Measurements from ENCODE around the gene CMTR1.
"Not testable (repeated sequence)": the region's sequence is repeated elsewhere in the genome, so short reads cannot be mapped to it uniquely, and the experiment has no call there.

The CMTR1 gene, protein sequence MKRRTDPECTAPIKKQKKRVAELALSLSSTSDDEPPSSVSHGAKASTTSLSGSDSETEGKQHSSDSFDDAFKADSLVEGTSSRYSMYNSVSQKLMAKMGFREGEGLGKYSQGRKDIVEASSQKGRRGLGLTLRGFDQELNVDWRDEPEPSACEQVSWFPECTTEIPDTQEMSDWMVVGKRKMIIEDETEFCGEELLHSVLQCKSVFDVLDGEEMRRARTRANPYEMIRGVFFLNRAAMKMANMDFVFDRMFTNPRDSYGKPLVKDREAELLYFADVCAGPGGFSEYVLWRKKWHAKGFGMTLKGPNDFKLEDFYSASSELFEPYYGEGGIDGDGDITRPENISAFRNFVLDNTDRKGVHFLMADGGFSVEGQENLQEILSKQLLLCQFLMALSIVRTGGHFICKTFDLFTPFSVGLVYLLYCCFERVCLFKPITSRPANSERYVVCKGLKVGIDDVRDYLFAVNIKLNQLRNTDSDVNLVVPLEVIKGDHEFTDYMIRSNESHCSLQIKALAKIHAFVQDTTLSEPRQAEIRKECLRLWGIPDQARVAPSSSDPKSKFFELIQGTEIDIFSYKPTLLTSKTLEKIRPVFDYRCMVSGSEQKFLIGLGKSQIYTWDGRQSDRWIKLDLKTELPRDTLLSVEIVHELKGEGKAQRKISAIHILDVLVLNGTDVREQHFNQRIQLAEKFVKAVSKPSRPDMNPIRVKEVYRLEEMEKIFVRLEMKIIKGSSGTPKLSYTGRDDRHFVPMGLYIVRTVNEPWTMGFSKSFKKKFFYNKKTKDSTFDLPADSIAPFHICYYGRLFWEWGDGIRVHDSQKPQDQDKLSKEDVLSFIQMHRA

DNA sequence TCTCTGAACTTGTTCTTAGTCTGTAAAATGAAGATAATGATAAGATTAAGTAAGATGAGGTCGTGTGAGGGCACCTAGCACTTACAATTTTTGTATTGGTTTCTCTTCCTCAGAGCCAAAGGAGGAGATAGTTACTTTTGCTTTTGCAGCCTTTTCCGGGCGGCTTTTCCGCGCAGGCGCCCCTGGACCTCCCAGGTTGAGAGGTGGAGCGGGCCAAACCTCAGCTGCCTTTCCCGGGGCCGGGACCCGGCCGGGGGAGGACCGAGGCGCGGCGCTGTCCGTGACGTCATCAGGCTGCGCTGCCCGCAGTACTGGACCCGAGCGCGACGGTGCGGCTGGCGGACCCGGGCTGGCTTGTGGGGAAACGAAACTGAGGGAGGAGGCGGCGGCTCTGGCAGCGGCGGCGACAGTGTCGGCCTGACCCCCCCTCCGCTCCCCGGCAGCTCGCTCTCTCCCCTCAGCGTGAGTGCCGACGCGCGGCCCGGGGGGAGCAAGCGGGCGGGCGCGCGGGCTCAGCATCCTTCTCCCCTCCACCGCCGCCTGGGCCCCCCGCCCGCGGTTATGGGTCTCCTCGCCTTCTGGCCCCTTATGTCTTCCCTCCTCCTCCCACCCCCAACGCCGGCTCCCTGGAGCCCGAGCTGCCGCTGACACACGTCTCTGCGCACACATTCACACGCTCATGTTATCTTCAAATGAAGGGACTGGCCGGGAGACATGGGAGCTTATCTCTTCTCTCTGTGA is at the start of gene CMTR1:
Gene CMTR1 (plus strand): TSS at position 306 of the 741 bp plus-strand sequence. CDS start 2,409 bp downstream, outside the sequence.
- in situ Hi-C loops (cut with HindIII; ENCODE audit: low sequenced_read_pairs): no loop called here

DNA sequence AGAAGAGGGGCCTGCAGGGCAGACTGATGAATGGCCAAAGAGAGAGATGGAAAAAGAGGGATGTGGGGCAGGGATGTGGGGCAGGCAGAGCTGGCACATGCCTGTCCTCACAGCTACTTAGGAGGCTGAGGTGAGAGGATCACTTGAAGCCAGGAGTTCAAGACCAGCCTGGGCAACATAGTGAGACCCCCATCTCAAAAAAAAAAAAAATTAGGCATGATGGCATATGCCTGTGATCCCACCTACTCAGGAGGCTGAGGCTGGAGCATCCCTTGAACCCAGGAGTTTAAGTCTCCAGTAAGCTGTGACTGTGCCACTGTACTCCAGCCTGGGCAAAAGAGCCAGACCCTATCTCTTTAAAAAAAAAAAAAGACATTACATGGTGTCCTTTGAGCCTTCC is 44.4 kb upstream of the CMTR1 start:
- in situ Hi-C loops (cut with HindIII; ENCODE audit: low sequenced_read_pairs): no loop called here

DNA sequence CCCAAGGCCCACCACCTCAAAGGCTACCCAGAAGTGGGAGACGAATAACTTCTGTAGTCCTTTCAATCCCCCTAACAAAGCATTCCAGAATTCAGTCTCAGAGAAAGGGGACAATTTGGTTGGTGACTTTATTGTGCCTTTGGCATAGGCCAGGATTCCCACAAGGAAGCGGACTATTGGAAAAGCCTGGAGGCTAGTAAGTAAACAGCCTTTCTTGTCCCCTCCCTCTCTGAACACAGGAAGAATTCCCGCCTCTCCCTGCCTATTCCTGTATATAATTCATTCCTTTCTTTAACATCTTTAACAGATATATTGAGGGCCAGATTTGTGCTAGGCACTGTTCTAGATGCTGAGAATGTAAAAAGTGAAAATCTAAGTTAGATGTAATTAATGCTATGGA is 43.2 kb upstream of the CMTR1 start:
- in situ Hi-C loops (cut with HindIII; ENCODE audit: low sequenced_read_pairs): no loop called here

DNA sequence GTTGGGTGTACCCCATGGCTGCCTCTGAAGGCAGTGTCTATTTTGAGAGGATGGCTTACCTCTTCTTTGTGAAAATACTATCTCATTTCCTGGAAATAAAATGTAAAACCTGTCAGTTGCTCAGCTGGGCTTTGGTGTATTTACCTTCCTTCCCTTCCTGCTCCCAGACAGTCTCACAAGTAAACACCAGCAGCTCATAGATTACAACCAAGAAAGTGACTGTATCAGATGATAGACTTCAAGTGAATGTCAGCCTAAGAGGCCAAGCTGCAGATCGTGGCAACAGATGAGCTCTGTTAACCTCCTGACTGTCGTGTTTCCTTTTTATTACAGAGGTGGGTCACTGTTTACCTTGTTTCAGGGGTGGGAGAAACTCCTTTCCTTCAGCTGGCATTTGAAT is 41.9 kb upstream of the CMTR1 start:
- in situ Hi-C loops (cut with HindIII; ENCODE audit: low sequenced_read_pairs): no loop called here

DNA sequence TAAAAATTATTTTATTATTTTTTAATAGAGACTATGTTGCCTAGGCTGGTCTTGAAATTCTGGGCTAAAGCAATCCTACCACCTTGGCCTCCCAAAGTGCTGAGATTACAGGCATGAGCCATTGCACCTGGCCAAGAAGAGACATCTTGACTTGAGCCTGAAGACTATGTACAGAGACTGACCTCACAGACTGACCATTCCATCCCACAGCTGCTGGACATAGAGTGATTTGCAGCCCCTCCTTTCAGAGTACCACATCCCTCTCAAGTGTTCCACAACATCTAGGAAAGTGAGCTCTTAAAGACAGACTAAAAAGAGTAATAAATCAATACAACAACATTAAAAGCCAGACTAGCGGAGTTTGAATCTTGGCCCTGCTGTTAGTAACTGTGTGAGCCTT is 40.2 kb upstream of the CMTR1 start:
- in situ Hi-C loops (cut with HindIII; ENCODE audit: low sequenced_read_pairs): no loop called here

DNA sequence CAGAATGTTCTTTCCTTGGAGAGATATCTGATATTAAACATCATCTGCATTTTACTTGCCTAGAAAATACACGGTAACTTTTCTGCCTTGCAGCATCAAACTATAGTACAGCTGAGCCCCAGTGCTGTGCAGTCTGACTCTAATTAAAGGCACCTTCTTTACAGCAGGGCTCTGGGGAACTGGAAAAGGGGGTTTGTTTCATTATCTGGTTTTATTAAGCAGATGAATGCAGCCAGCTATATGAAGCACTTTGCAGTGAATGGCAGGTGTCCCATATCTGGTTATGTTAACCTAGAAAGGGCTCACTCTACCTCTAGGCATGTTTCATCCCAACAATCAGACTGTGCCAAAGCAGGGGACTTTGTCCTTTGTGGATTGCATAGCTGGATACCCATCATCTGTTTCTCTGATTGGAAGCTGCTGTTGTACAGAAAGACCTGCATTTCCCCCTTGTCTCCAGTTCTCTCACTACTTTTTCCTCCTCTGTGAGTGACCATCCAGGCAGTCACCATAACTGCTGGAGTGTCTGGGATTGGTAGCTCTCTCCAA is 39.6 kb upstream of the CMTR1 start:
- in situ Hi-C loops (cut with HindIII; ENCODE audit: low sequenced_read_pairs): no loop called here

DNA sequence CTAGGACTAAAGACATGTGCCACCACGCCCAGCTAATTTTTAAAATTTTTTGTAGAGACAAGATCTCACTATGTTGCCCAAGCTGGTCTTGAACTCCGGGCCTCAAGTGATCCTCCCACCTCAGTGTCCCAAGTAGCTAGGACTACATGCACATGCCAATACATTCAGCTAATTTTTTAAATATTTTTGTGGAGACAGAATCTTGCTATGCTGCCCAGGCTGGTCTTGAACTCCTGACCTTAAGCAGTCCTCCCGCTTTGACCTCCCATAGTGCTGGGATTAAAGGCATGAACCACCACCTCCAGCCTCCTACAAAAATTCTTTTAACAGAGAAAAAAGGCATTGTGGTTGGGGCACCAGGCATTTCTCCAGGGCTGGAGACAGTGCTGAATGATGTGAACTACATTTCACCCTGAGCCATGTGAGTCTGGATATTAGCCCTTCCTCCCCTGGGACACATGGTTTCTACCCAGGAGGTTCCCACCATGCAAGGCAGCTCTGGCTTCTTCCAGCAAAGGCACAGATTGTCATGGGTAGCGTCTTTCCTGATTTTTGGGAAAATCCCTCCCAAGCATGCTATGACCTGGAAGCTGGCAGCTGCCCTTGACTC is 36.3 kb upstream of the CMTR1 start:
- in situ Hi-C loops (cut with HindIII; ENCODE audit: low sequenced_read_pairs): no loop called here

DNA sequence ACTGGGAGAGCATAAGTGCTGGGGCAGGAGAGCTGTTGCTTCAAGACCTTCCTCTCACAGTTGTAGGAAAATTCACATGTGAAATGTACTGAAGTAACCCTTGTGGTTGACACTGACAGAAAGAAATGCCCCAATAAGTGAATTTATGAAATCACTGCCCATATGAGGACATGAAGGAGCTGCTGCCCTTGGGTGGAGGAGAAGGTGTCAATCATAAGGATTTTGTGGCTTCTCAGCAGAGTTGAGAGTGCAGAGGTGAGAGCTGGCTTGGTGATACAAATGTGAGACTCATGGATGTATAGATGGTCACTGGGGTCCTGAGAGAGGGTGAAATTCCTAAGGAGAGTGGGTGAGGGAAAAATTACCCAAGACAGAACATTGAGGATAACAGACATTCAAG is 33.9 kb upstream of the CMTR1 start:
- in situ Hi-C loops (cut with HindIII; ENCODE audit: low sequenced_read_pairs): no loop called here

DNA sequence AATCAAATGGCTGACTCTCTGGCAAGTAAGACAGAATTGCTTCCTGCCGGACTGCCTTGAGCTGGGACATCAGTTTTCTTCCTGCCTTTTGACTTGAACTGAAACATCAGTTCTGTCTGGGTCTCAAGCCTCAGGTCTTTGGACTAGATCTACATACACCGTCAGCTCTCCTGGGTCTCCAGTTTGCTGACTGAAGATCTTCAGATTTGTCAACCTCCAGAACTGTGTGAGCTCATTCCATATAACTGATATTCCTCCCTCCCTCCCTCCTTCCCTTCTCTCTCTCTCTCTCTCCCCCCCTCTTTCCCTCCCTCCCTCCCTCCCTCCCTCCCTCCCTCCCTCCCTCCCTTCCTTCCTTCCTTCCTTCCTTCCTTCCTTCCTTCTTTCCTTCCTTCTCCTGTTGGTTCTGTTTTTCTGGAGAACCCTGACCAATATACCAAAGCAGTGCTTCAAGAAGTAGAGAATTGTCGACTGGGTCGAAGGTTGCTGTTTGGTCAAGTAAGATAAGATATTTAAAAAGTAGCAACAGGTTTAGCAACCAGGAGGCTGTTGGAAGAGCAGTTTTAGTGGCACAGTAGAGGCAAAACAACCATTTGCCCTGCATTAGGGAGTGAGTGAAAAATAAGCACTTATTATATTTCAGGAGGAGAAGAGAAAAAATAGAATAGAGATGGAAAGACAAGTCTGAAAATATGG is 33.1 kb upstream of the CMTR1 start:
- in situ Hi-C loops (cut with HindIII; ENCODE audit: low sequenced_read_pairs): no loop called here

DNA sequence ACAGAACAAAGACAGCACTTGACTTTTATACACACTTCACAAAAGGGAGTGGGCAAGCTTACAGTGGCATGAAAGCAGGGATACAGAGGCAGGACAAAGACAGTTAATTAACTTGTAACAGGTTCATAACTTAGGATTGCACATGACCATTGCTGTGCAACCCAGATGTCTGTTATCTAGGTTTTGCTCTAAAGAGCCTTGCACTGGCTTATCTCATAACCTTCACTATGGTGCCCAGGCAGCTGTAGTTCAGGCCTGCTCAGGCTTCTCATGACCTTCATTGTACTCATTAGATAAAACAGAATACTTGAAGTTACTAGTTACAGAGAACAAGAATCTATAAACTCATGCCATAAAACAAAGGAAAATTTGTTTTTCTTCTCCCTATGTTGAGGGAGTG is 31.4 kb upstream of the CMTR1 start:
- in situ Hi-C loops (cut with HindIII; ENCODE audit: low sequenced_read_pairs): not testable (repeated sequence)

DNA sequence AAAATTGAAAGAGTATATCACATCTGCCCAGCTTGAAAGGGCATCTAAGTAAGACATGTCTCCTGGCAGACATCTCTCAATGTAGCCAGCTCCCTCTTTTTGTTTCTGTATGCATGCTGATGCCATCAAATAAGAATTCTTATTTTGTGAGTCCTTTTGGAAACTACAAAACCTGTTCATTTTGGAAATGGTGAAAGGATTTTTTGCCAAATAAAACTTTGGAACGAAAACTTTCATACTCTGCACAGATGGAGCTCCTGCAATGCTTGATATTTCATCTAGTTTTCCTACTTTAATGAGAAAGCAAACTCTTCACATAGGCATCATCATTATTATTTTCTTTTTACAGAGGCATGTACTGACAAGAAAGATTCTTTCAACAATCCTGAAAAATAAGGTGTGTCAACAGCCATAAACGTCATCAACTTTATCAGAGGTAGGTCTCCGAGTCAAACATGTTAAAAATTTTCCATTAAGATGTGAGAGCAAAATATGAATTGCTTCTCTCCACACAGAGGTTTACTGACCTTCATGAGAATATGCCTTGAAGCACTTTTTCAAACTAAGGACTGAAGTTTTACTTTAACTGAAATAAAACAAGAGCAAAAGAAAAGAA is 26.2 kb upstream of the CMTR1 start:
- in situ Hi-C loops (cut with HindIII; ENCODE audit: low sequenced_read_pairs): no loop called here

DNA sequence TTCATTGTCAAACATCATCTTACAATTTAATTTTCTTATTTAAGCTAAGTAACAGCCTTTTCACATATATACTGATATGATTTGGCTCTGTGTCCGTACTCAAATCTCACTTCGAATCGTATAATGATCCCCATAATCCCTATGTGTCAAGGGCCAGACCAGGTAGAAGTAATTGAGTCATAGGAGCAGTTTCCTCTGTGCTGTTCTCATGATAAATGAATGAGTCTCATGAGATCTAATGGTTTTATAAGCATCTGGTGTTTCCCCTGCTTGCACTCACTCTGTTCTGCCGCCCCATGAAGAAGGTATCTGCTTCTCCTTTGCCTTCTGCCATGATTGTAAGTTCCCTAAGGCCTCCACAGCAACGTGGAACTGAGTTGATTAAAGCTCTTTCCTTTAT is 25.1 kb upstream of the CMTR1 start:
- in situ Hi-C loops (cut with HindIII; ENCODE audit: low sequenced_read_pairs): no loop called here

DNA sequence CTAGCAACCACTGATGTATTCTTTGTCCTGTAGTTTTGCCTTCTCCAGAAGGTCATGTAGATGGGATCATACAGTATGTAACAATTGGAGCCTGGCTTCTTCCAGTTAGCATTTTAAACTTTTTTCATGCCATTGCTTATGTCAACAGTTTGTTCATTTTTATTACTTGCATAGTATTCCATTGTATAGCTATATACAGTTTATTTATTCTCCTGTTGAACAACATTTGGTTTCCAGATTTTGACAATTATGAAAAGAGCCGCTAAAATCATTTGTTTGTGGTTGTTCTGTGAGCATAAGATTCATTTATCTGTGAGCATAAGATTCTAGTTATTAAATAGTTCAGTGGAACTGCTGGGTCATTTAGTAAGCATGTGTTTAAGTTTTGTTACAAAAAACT is 23.5 kb upstream of the CMTR1 start:
- in situ Hi-C loops (cut with HindIII; ENCODE audit: low sequenced_read_pairs): no loop called here

DNA sequence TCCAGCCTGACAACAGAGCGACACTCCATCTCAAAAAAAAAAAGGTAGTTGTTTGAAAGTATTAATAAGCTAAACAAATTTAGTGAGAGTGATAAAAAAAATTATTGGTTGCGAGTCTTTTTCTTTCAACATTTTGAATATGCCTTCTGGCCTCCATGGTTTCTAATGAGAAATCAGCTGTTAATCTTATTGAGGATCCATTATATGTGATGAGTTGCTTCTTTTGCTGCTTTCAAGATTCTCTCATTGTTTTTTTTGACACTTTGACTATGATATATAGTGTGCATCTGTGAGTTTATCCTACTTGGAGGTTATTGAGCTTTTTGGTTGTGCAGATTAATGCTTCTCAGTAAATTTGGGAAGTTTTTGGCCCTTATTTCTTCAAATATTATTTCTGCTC is 15.6 kb upstream of the CMTR1 start:
- in situ Hi-C loops (cut with HindIII; ENCODE audit: low sequenced_read_pairs): no loop called here

DNA sequence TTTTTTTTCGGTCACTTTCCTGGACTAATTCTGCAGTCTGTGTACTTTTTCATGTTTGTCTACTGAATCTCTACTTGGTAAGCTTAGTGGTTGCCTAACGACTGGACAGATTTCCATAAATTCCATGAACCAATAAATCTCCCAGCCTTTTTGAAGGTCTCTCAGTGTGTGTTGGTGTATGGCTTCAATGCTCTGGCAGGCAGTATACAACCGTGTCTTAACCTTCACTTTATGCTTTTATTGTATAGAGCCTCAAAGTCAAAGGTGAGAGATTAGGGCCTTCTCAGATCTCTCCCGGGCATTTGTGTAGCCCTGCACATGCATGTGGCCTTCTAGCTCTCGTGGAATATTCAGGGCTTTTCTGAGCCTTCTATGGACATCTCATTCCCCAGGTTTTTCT is 14.3 kb upstream of the CMTR1 start:
- in situ Hi-C loops (cut with HindIII; ENCODE audit: low sequenced_read_pairs): no loop called here

DNA sequence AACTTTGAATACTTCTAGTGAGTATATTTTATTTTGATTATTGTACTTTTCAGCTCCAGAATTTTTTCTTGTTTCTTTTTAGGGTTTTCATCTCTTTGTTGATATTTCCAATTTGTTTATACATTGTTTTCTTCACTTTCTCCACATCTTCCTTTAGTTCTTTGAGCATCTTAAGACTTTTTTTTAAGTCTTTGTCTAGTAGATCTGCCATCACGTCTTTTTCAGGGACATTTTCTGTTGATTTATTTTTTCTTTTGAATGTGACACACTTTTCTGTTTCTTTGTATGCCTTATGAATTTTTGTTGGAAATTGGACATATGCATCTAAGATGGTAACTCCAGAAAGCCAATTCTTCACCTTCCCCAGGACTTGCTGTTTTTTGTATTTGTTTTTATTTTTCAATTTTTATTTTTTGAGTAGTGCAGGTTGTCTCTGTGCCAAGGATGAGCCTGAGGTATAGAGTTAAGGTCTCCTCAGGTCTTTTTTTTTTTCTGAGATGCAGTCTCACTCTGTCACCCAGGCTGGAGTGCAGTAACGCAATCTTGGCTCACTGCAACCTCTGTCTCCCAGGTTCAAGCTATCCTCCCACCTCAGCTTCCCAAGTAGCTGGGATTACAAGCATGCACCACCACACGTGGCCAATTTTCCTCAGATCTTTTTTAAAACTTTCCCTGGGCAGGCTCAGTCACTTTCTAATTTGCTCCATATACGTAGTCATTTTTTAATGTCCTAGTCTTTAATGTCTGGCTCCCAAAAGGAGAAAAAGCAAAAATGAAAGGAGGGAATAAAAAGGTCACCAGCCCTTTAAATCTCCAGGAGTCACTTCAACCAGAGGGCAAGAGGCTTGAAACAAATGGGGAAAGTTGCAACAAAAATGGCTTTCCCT is 6.7 kb upstream of the CMTR1 start:
- in situ Hi-C loops (cut with HindIII; ENCODE audit: low sequenced_read_pairs): no loop called here

DNA sequence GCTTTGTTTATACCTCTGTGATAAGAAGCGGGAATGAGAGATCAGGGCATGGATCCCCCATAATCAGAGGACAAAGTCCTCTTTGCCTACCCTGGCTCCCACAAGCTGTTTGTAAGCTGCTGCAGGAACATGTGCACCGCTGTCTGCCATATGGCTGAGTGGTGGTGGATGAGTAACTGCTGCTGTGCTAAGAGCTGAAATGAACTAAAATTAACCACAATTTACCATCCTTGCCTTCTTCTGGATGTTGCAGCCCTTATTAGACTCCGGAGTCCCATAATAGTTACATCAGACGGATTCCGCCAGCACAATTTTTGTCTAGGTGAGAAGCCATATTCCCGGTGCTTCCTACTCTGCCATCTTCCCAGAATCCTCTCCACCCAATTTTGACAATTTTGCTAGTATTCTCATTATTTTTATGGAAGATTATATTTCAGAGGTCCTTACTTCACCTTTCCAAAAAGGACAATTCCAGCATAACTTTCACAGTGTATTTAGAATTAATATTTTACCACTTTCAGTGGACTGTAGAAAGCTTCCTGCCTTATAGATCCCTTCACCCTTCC is 6.0 kb upstream of the CMTR1 start:
- in situ Hi-C loops (cut with HindIII; ENCODE audit: low sequenced_read_pairs): no loop called here

DNA sequence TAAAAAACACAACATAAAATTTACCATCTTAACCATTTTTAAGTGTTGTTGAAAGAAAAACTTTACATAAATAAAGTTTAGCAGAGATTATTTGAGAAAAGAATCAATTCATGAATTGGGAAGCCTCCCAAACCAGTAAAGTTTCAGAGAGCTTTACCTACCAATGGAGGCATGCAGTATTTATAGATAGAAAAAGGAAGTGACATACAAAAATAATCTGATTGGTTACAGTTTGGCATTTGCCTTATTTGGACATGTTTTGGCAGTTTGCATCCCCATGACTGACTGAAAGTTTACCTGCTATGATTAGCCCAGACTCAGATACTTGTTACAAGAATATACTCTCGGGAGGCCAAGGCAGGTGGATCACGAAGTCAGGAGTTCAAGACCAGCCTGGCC is 3.7 kb upstream of the CMTR1 start:
- in situ Hi-C loops (cut with HindIII; ENCODE audit: low sequenced_read_pairs): no loop called here

DNA sequence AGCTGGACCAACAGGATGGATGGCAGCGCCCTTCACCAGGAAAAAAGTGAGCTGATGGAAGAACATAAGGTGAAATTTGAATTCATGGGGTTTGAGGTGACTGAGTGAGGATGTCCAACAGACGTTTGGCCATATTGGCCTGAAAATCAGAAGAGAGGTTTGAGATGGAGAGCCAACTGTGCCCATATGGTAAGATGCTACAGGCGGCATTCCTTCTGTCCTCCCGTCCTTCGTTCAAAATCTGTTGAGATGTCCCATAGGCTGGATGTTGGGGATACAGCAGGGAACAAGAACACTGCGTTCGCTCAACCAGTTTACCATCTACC is 468 bp upstream of the CMTR1 start:
- in situ Hi-C loops (cut with HindIII; ENCODE audit: low sequenced_read_pairs): no loop called here

Measured in DLD1 (cell line).